Measurements from ENCODE around the gene PLEKHF1.
A peak's percentile ranks its signal among the peaks of the same experiment; 100 is the strongest.

The PLEKHF1 gene

DNA sequence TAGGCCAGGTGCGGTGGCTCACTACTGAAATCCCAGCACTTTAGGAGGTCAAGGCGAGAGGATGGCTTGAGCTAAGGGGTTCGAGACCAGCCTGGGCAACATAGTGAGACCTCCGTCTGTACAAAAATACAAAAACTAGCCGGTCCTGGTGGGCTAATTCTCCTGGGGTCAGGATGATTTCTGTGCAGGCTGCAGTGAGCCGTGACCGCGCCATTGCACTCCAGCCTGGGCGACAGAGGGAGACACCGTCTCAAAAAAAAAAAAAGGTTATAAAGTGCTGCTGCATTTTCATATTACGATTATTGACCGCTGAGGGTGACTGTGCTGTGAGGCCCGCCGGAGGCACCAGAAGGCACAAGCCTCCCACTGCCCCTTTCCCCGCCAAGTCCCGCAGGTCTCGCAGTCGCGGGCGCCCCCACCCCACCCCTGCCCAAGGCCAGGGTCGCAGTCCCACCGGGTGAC is 477 bp upstream of the PLEKHF1 start:
- Histone ChIP-seq H3K36me3 (no peaks in the 10 kb centered on the region), H3K9me3 (ENCODE audit: severe bottlenecking) (no peaks in the 10 kb centered on the region), H3K4me3 (ENCODE audit: low read depth, low read length) (peak overlapping the region; percentile 50), H3K27me3 (ENCODE audit: insufficient read depth, low read depth, severe bottlenecking) (no peaks in the 10 kb centered on the region), H3K27ac (peak overlapping the region; percentile 55)
- no peak for DNase-seq
- TF ChIP-seq, protein P1, sequence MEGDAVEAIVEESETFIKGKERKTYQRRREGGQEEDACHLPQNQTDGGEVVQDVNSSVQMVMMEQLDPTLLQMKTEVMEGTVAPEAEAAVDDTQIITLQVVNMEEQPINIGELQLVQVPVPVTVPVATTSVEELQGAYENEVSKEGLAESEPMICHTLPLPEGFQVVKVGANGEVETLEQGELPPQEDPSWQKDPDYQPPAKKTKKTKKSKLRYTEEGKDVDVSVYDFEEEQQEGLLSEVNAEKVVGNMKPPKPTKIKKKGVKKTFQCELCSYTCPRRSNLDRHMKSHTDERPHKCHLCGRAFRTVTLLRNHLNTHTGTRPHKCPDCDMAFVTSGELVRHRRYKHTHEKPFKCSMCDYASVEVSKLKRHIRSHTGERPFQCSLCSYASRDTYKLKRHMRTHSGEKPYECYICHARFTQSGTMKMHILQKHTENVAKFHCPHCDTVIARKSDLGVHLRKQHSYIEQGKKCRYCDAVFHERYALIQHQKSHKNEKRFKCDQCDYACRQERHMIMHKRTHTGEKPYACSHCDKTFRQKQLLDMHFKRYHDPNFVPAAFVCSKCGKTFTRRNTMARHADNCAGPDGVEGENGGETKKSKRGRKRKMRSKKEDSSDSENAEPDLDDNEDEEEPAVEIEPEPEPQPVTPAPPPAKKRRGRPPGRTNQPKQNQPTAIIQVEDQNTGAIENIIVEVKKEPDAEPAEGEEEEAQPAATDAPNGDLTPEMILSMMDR (IDR thresholded peaks at IDR 0.05; ENCODE audit: low read depth, low read length) = 0 out of 2 replicates have a peak, but pooled peaks have one; percentile 1

DNA sequence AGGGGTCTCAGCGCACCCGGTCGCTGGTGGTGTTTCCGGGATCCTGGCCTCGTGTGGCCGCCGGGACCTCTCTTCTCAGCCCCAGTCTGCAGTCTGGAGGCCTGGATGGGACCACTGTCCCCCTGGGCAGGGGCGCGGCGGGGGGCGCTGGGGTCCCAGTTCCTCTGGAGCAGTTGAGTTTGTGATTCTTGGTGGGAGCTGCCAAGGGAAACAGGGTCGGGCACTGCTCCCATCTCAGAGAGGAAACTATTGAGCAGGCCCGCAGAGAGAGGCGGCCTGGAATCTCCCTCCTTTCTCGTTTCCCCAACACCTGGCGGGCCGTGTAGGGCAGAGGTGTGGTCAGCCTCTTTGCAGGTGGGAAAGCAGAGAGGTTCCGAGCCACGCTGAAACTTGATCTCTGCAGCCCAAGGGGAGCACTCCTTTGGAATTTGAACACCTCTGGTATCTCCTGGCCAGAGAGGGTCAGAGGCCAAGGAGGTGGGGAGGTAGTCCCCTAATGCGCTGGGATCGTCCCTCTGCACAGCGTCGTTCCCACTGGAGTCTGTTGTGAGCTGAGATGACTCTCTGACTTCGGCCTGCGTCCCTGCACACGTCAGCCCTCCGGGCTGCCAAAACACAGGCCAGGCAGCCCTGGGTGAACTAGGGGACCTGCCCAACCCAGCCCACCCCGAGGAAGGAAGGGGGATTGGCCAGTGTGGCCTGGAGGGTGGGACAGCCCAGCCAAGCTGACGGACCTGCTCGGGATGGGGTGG is 741 bp downstream of the PLEKHF1 start:
- no peak for DNase-seq
- TF ChIP-seq, protein P1 (IDR thresholded peaks at IDR 0.05; ENCODE audit: low read depth, low read length) = no peak
- H3K36me3 ChIP-seq = no peaks in the 10 kb centered on the region
- H3K4me3 ChIP-seq (ENCODE audit: low read depth, low read length) = peak overlapping the region; percentile 76
- H3K9me3 ChIP-seq (ENCODE audit: severe bottlenecking) = no peaks in the 10 kb centered on the region
- H3K27me3 ChIP-seq (ENCODE audit: insufficient read depth, low read depth, severe bottlenecking) = no peaks in the 10 kb centered on the region
- H3K27ac ChIP-seq = no peak overlapping the region

DNA sequence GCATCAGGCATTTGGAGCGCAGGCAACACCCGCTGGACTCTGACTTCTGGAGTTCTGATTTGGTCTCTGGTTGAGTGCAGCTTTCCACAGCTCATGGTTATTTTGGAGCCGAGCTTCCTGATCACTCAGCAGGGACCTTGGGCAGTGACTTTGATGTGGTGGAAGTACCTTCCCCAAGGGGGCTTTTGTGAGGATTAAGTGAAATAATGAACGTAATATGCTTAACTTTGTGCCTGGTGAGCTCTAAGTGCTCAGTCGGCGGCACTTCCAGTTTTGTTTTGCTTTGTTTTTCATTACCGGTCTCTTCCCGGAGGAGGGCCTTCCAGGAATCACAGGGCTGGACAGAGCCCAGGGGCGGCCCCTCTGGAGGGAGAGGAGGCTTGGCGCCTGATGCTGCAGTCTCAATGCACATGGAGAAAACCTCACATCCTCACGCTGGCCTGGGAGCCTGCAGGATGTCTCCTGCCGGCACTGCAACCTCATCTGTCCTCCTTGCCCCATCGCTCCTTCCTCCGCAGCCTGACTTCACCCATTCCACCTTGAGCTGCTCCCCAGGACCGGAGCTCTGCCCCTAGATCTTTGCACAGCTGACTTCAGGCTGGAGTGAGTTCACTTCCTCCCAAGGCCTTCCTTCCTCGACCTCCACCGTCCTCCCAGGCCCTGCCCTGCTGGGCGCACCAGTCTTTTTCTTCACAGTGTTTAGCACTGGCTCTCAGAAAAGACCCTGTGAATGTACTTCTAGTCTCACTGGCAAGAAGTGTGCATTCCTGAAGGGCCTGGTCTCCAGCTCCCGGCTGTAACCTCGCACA is 1.5 kb downstream of the PLEKHF1 start:
- no peak for DNase-seq
- H3K27ac ChIP-seq = no peak overlapping the region
- H3K27me3 ChIP-seq (ENCODE audit: insufficient read depth, low read depth, severe bottlenecking) = no peaks in the 10 kb centered on the region
- peak overlapping the region; percentile 76 for H3K4me3 ChIP-seq (ENCODE audit: low read depth, low read length)
- H3K9me3 ChIP-seq (ENCODE audit: severe bottlenecking) = no peaks in the 10 kb centered on the region
- no peaks in the 10 kb centered on the region for H3K36me3 ChIP-seq
- TF ChIP-seq, protein P1 (IDR thresholded peaks at IDR 0.05; ENCODE audit: low read depth, low read length) = no peak

DNA sequence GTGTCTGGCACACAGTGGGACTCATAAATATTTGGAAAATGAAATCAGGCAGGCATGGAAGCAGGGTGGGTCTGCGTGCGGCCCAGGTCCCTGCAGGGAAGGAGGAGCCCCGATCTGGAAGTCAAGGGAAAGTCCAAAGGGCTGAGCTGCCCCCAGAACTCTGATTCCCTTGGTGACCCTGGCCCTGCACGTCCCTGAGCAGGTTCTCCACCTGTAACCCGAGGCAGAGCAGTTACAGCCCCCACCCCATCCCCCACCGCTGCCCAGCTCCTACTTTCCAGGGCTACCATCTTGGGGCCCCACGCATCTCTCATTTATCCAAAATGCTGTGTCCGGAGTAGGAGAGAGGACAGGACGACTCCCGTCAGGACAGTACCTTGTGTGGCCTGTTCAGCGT is 2.1 kb downstream of the PLEKHF1 start:
- DNase-seq = no peak
- TF ChIP-seq, protein P1 (IDR thresholded peaks at IDR 0.05; ENCODE audit: low read depth, low read length) = no peak
- Histone ChIP-seq H3K4me3 (ENCODE audit: low read depth, low read length) (no peak overlapping the region), H3K9me3 (ENCODE audit: severe bottlenecking) (no peaks in the 10 kb centered on the region), H3K27ac (no peak overlapping the region), H3K27me3 (ENCODE audit: insufficient read depth, low read depth, severe bottlenecking) (no peaks in the 10 kb centered on the region), H3K36me3 (no peaks in the 10 kb centered on the region)

DNA sequence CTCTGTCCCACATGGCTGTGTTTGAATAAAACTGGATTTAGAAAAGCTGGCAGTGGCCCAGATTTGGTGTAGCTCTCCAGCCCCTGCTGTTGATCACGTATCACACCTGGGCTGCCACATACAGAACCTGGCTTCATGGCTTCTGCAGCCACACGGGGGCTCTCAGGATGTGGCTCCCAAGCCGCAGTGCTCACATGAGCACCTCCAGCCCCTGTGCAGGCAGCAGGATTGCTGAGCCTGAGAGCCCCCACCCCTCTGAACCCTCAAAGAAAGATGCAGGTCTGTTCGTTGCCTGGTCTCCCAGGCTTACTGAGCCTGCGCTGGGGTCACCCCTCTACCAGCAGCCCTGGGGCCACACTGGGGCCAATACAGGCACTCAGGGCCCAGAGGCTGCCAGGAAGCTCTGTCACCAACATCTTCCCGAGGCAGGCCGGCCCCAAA is 2.7 kb downstream of the PLEKHF1 start:
- DNase-seq = no peak
- Histone ChIP-seq H3K9me3 (ENCODE audit: severe bottlenecking) (no peaks in the 10 kb centered on the region), H3K36me3 (no peaks in the 10 kb centered on the region), H3K27me3 (ENCODE audit: insufficient read depth, low read depth, severe bottlenecking) (no peaks in the 10 kb centered on the region), H3K27ac (no peak overlapping the region), H3K4me3 (ENCODE audit: low read depth, low read length) (no peak overlapping the region)
- TF ChIP-seq, protein P1 (IDR thresholded peaks at IDR 0.05; ENCODE audit: low read depth, low read length) = 0 out of 2 replicates have a peak, but pooled peaks have one; percentile 12

Data from WERI-Rb-1 (cell line).